Caco-2 (cell line): ENCODE results near the gene COG4. TPM values are rescaled to one million over a fixed set of nuclear protein-coding genes. Genes with fewer than 3 reads are reported as not detected.

Experiments
- BruUV-seq: library from RNA; stranded (reverse); fragments of 400-500 nt; replicated peaks from 2 replicates; lab custom pipeline; 2021; lab: Mats Ljungman, UMichigan
- CTCF ChIA-PET: fragments of 300-600 bp; sonication (Branson Sonifier 250); formaldehyde crosslinking; loops from one replicate; lab custom pipeline; 2022; ENCODE audit warnings: antibody characterized with exemption; lab: Charles Lee
- POLR2A ChIA-PET: fragments of 300-600 bp; sonication (Branson Sonifier 250); formaldehyde crosslinking; loops from one replicate; lab custom pipeline; 2022; ENCODE audit warnings: antibody characterized with exemption; lab: Charles Lee
- DNase-seq, 2 experiments: peaks; one replicate each; pipeline versions ENCODE4 v3.0.0 to v3.0.0-alpha.2; 2020 to 2022
- H3K27me3 ChIP-seq: replicated peaks from 2 replicates; pipeline ENCODE4 v1.6.0; 2011; ENCODE audit warnings: low read length; ENCODE audit not compliant: control insufficient read depth, insufficient read depth
- H3K36me3 ChIP-seq: 2 replicates; pipeline ENCODE4 v1.5.1; 2011; ENCODE audit warnings: low read length; ENCODE audit not compliant: control insufficient read depth, insufficient read depth
- H3K4me1 ChIP-seq: fragments of 250-450 bp; sonication (Bioruptor Pico); 2 replicates; pipeline ENCODE4 v1.5.1; 2020; ENCODE audit warnings: mild to moderate bottlenecking
- H3K4me3 ChIP-seq: 2 replicates; pipeline ENCODE4 v1.5.1; 2011; ENCODE audit warnings: low read depth, mild to moderate bottlenecking, control low read depth, low read length
- H3K9me3 ChIP-seq: fragments of 250-450 bp; sonication (Bioruptor Pico); 2 replicates; pipeline ENCODE4 v1.5.1; 2020; ENCODE audit warnings: mild to moderate bottlenecking, moderate library complexity
- H3K27ac Mint-ChIP-seq: one replicate; pipeline ENCODE4 v1.8.0; 2022; ENCODE audit warnings: mixed read lengths; ENCODE audit not compliant: unreplicated experiment
- H3K27me3 Mint-ChIP-seq: one replicate; pipeline ENCODE4 v1.8.0; 2022; ENCODE audit warnings: mixed read lengths; ENCODE audit not compliant: insufficient read depth, unreplicated experiment
- H3K36me3 Mint-ChIP-seq: one replicate; pipeline ENCODE4 v1.8.0; 2022; ENCODE audit warnings: mild to moderate bottlenecking, mixed read lengths; ENCODE audit not compliant: insufficient read depth, unreplicated experiment
- H3K4me1 Mint-ChIP-seq: one replicate; pipeline ENCODE4 v1.8.0; 2022; ENCODE audit warnings: low read depth, mixed read lengths; ENCODE audit not compliant: unreplicated experiment
- H3K4me3 Mint-ChIP-seq: one replicate; pipeline ENCODE4 v1.8.0; 2022; ENCODE audit warnings: mild to moderate bottlenecking, moderate library complexity, mixed read lengths; ENCODE audit not compliant: unreplicated experiment
- H3K9me3 Mint-ChIP-seq: one replicate; pipeline ENCODE4 v1.8.0; 2022; ENCODE audit warnings: mixed read lengths; ENCODE audit not compliant: unreplicated experiment
- CTCF ChIP-seq, 2 experiments: fragments of 200-600 bp in 1 of 2; IDR thresholded peaks; 1 replicate in 1 of 2; 2 replicates in 1 of 2; pipeline versions ENCODE4 v1.5.1 to v1.8.0; 2011 to 2022; ENCODE audit warnings: antibody characterized with exemption in 1 of 2, control low read depth in 1 of 2, inconsistent platforms in 1 of 2, low read depth in 1 of 2, low read length in 1 of 2, mild to moderate bottlenecking in 1 of 2, moderate library complexity in 1 of 2; ENCODE audit not compliant: insufficient read depth in 1 of 2, severe bottlenecking in 1 of 2, unreplicated experiment in 1 of 2
- intact Hi-C: fragments of 100-400 bp; cut with micrococcal nuclease; formaldehyde crosslinking; loops from one replicate; pipeline ENCODE4 v1.10.0; 2022; ENCODE audit not compliant: unreplicated experiment
- total RNA-seq: library from RNA; stranded (reverse); gene quantifications from 2 replicates; pipeline ENCODE4 v1.2.3, GENCODE V29; 2022

Gene COG4
- total RNA-seq, 1 experiment from 2014 or later, result 88.5 TPM

GRCh38 chr16:70495425-70496182 lies 27.8 kb downstream of the COG4 start:
- Histone ChIP-seq H3K27me3 (no peaks in the 10 kb centered on the region), H3K4me3 (no peak overlapping the region), H3K4me1 (no peaks in the 10 kb centered on the region), H3K9me3 (no peaks in the 10 kb centered on the region), H3K36me3 (peaks cover 10% of the 10 kb centered on the region)
- no TSS peak for BruUV-seq
- H3K27ac Mint-ChIP-seq, result no peak overlapping the region
- intact Hi-C loops, result no loop called here
- H3K4me3 Mint-ChIP-seq, result no peak overlapping the region
- H3K9me3 Mint-ChIP-seq, result no peaks in the 10 kb centered on the region
- H3K36me3 Mint-ChIP-seq, result peaks cover 37% of the 10 kb centered on the region
- no peaks in the 10 kb centered on the region for H3K27me3 Mint-ChIP-seq
- ChIA-PET CTCF (no interaction called here), POLR2A (no interaction called here)
- H3K4me1 Mint-ChIP-seq, result no peaks in the 10 kb centered on the region
- no peak for DNase-seq
- TF ChIP-seq CTCF (IDR thresholded peaks at IDR 0.05; ENCODE audit: insufficient read depth in 1 of 2, low read depth in 1 of 2, low read length in 1 of 2, severe bottlenecking in 1 of 2, unreplicated experiment in 1 of 2), result no peak

DNA sequence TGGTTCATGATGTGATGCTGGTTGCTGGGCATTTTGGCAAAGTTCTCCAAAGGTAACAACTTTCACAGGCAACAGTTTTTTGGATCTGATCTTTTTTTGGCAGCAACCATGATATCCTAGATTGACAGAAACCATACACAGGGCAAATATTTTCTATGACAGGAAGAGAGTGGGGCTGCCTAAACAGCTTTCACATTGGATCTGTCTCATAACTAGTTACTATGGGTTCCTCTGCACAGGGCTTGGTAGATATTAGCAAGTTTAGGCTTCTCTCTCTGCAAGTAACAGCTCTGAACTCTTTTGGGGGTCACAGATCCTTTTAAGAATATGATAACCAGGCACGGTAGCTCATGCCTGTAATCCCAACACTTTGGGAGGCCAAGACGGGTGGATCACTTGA lies 28.6 kb downstream of the COG4 start:
- no peak overlapping the region for H3K4me3 Mint-ChIP-seq
- no peaks in the 10 kb centered on the region for H3K27me3 Mint-ChIP-seq
- POLR2A ChIA-PET, result no interaction called here
- Histone ChIP-seq H3K4me3 (no peak overlapping the region), H3K36me3 (peaks cover 10% of the 10 kb centered on the region), H3K9me3 (no peaks in the 10 kb centered on the region), H3K27me3 (no peaks in the 10 kb centered on the region), H3K4me1 (no peaks in the 10 kb centered on the region)
- no peaks in the 10 kb centered on the region for H3K4me1 Mint-ChIP-seq
- DNase-seq, result no peak
- intact Hi-C loops, result no loop called here
- CTCF ChIA-PET, result no interaction called here
- BruUV-seq, result no TSS peak
- H3K36me3 Mint-ChIP-seq, result peaks cover 34% of the 10 kb centered on the region
- no peak overlapping the region for H3K27ac Mint-ChIP-seq
- no peak for TF ChIP-seq CTCF (IDR thresholded peaks at IDR 0.05; ENCODE audit: insufficient read depth in 1 of 2, low read depth in 1 of 2, low read length in 1 of 2, severe bottlenecking in 1 of 2, unreplicated experiment in 1 of 2)
- H3K9me3 Mint-ChIP-seq, result no peaks in the 10 kb centered on the region

DNA sequence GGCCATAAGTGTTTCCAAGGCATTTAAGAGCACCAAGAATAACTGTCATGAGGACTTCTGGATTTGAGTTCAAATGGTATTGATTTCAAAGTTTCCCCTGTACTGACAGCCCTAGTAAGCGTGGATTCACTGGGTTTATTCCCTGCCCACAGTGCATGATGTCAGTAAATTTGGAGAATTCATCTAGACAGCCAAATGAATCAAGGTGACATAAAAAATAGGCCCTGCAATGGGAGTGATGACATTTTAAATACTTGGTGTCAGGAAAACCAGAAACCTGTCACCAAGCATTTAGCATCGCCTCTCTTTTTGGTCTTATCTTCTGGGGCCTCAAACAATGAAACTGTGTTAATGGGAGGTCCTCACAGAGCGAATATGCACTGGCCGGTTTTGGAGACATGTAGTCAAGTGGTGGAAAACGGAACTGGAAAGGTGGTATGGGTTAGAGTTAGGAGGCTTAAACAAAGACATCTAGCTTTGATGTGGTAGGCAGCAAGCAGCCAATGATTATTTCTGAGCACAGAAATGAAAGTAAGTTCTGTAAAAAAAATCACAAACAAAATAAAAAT lies 29.1 kb downstream of the COG4 start:
- ChIA-PET POLR2A (no interaction called here), CTCF (no interaction called here)
- Histone ChIP-seq H3K4me3 (no peak overlapping the region), H3K9me3 (no peaks in the 10 kb centered on the region), H3K36me3 (peaks cover 10% of the 10 kb centered on the region), H3K4me1 (no peaks in the 10 kb centered on the region), H3K27me3 (no peaks in the 10 kb centered on the region)
- Mint-ChIP-seq H3K4me1 (no peaks in the 10 kb centered on the region), H3K4me3 (no peak overlapping the region), H3K27ac (no peak overlapping the region), H3K36me3 (peaks cover 36% of the 10 kb centered on the region), H3K9me3 (no peaks in the 10 kb centered on the region), H3K27me3 (no peaks in the 10 kb centered on the region)
- BruUV-seq, result no TSS peak
- intact Hi-C loops, result no loop called here
- TF ChIP-seq CTCF (IDR thresholded peaks at IDR 0.05; ENCODE audit: insufficient read depth in 1 of 2, low read depth in 1 of 2, low read length in 1 of 2, severe bottlenecking in 1 of 2, unreplicated experiment in 1 of 2), result no peak
- DNase-seq, result no peak
